SK-N-MC (cell line): ENCODE measurements around the gene PEAK1.

ENCODE experiments used
- EZH2 ChIP-seq: fragments of 200-600 bp; sonication (generic); IDR thresholded peaks from one replicate; pipeline ENCODE4 v1.6.1; 2017; ENCODE audit warnings: antibody characterized with exemption
- FOXP2 ChIP-seq: optimal IDR thresholded peaks from 2 replicates; pipeline ENCODE3; 2011; ENCODE audit warnings: mild to moderate bottlenecking, moderate library complexity; ENCODE audit not compliant: insufficient read depth; ENCODE audit errors: extremely low read length, control extremely low read depth
- POLR2AphosphoS5 ChIP-seq: IDR thresholded peaks from 2 replicates; pipeline ENCODE4 v1.6.1; 2012; ENCODE audit warnings: mild to moderate bottlenecking, low read depth, low read length, borderline replicate concordance

DNA sequence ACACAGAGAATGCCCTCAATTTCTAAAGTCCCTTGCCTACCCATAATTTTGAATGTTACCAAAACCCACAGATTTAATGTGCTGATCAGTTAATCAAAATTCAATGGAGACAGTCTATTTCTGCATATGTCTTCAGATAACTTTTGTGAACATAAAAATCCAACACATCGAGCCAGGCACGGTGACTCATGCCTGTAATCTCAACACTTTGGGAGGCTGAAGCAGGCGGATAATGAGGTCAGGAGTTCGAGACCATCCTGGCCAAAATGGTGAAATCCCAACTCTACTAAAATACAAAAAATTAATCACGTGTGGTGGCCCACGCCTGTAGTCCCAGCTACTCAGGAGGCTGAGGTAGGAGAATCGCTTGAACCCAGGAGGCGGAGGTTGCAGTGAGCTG, 49.3 kb downstream of the PEAK1 start:
- TF ChIP-seq EZH2, result no peak
- TF ChIP-seq POLR2AphosphoS5, result no peak
- TF ChIP-seq FOXP2, result no peak
